H7 (cell line): ENCODE results near the gene GCNT1. TPM values are rescaled to one million over a fixed set of nuclear protein-coding genes. Genes with fewer than 3 reads are reported as not detected.
A peak's percentile ranks its signal among the peaks of the same experiment; 100 is the strongest.

Experiments
- DNase-seq: peaks from one replicate; pipeline ENCODE4 v3.0.0; 2012
- H3K27me3 ChIP-seq: 2 replicates; pipeline ENCODE4 v1.6.0; 2011; ENCODE audit warnings: mild to moderate bottlenecking, low read length; ENCODE audit not compliant: control insufficient read depth, insufficient read depth
- H3K36me3 ChIP-seq: replicated peaks from 2 replicates; pipeline ENCODE4 v1.5.1; 2011; ENCODE audit warnings: low read length; ENCODE audit not compliant: control insufficient read depth, insufficient read depth
- H3K4me3 ChIP-seq: 2 replicates; pipeline ENCODE4 v1.5.1; 2011; ENCODE audit warnings: low read depth, mild to moderate bottlenecking, control low read depth, low read length, moderate library complexity; ENCODE audit not compliant: insufficient read depth
- total RNA-seq: library from RNA; depleted of rRNA; stranded (reverse); fragments of >200 nt; shearing (Covaris generic); gene quantifications from 2 replicates; pipeline ENCODE4 v1.2.3, GENCODE V29; 2014; rRNA removed

GCNT1 gene
- 14.5 and 23.6 TPM in 2 replicates for total RNA-seq

DNA sequence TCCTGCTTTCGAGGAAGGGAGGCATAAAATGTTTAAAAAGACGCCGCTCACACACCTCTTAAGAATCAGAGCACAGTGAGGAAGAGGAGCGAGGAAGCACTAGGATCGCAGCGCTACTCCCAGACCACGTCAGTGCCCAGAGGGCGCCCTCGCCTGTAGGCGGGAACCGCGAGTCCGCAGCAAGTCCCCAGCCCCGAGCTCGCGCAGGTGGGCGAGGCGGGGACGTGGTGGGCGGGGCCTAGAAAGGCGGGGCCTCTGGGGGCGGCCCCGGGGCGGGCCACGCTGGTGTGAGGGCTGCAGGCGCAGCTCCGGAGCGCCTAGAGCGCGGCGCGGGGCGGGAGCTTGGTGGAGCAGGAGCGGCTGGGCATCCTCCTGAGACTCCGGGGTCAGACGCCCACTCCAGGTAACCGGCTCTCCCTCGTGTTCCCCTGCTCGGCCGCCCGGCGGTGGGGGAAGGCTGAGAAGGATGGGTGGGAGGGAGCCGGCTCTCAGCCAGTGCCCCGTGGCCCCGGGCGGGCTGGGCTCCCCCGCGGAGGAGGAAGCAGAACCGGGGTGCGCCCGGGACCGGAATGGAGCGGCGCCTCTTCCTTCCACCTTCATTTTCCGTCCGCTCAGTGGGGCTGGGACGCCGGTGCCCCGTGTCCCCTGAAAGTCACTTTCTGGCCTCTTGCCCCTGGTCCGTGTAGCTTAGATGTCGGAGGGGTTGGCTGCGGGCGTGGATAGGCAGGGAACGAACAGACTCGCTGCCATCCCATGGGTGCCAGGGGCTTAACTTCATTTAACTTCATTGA lies at the start of gene GCNT1:
GCNT1 (plus strand) TSS at position 280 of the 791 bp plus-strand sequence. CDS start 43,200 bp downstream, outside the sequence.
- Histone ChIP-seq H3K36me3 (no peaks in the 10 kb centered on the region), H3K4me3 (peak within 1 kb of the TSS; percentile 81), H3K27me3 (peaks cover 5% of the 10 kb centered on the region; the same call in 1 of the 2 replicates)
- DNase-seq = peak; percentile 99

DNA sequence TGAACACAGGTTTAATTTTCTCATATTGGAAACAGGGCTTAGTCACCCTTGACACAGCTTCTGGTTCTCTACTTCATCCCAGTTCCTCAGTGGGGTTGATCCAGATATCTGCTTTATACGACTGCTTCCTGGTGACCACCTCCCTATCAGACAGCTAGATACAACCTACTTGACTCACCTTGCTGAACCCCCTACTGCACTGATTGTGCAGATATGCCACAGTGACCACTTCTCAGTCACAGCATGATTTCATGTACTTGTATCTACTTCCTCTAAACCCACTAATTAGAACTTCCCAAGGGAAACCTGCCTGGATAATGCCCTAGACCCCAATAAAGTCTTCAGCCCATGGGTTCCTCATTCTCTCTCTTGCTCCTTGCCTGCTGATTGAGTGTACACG lies 46.3 kb upstream of the GCNT1 start:
- no peaks in the 10 kb centered on the region for H3K27me3 ChIP-seq
- H3K4me3 ChIP-seq = no peak overlapping the region
- no peaks in the 10 kb centered on the region for H3K36me3 ChIP-seq
- DNase-seq = no peak

DNA sequence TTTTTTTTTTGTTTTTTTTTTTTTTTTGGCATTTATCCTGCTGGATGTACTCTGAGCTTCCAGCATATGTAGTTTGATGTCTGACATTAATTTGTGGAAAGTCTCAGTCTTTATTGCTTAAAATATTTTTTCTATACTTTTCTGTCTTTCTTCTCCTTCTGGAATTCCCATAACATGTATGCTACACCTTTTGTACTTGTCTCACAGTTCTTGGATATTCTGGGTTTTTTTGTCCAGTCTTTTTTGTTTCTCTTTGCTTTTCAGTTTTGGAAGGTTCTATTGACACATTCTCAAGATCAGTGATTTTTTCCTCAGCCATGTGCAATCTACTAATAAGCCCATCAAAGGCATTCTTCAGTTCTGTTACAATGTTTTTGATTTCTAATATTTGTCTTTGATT lies 45.3 kb upstream of the GCNT1 start:
- no peak for DNase-seq
- no peak overlapping the region for H3K4me3 ChIP-seq
- H3K27me3 ChIP-seq = no peaks in the 10 kb centered on the region
- H3K36me3 ChIP-seq = no peaks in the 10 kb centered on the region

DNA sequence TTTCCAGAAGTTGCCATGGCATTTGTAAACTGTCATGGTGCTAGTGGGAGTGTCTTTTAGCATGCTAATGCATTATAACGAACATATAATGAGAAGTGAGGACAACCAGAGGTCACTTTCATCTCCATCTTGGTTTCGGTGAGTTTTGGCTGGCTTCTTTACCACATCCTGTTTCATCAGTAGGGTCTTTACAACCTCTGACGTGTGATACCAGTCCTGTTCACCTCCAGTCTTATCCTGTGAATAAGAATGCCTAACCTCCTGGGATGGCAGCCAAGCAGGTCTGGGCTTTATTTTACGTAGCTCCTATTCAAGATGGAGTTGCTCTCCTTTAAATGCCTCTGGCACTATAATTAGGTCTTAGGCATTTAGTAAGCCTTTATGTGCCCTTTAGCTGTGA lies 44.3 kb upstream of the GCNT1 start:
- H3K4me3 ChIP-seq = no peak overlapping the region
- no peaks in the 10 kb centered on the region for H3K36me3 ChIP-seq
- no peak for DNase-seq
- H3K27me3 ChIP-seq = no peaks in the 10 kb centered on the region

DNA sequence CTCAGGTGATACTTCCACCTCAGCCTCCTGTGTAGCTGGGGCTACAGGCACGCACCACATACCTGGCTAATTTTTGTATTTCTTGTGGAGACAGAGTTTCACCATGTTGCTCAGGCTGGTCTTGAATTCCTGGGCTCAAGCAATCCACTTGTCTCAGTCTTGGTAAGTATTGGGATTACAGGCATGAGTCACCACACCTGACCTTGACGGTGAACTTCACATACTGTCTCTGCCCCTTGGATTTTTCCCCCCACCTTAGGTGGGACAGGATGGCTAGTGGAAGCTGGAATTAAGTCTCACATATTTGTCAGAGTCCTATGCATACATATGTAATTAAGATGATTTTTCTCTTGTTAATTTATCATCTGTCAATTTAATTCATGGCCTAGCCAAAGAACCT lies 43.8 kb upstream of the GCNT1 start:
- Histone ChIP-seq H3K27me3 (no peaks in the 10 kb centered on the region), H3K36me3 (no peaks in the 10 kb centered on the region), H3K4me3 (no peak overlapping the region)
- DNase-seq = no peak

DNA sequence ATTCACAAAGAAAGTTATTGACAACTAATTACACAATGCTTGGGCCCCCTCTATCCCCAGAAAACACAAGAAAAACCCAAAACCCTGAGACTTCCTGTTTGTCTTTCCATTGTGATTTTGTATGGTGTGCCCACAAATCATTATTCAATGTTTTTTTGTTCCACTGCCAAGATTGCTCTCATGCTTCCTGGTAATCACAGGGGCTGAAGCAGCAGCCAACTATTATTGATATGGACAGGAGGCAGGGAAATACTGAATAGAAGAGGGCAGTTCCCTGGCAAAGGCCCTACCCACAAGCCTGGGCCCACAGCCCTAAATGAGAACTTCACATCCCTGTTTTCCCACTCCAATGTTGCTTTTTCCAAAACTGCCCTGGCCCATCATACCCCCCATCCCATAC lies 43.3 kb upstream of the GCNT1 start:
- H3K27me3 ChIP-seq = no peaks in the 10 kb centered on the region
- no peaks in the 10 kb centered on the region for H3K36me3 ChIP-seq
- no peak for DNase-seq
- H3K4me3 ChIP-seq = no peak overlapping the region

DNA sequence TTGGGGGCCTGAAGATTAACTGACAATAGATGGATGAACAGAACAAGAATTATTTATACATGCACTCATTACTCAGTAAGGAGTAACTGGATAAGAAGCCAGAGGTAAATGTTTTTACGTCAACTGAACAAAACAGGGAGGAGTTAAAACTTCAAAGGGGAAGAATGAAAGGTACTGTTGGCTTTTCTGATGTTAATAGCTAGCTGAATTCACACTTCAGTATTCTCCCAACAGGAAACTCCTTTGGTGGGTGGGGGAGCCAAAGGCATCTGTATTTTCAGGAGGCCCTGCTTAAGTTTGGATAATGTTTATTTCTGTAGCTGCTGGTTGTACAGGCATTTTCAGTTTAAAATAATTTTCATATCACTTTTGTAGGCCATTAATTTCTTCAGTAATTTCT lies 41.6 kb upstream of the GCNT1 start:
- Histone ChIP-seq H3K4me3 (no peak overlapping the region), H3K36me3 (no peaks in the 10 kb centered on the region), H3K27me3 (no peaks in the 10 kb centered on the region)
- DNase-seq = peak; percentile 52

DNA sequence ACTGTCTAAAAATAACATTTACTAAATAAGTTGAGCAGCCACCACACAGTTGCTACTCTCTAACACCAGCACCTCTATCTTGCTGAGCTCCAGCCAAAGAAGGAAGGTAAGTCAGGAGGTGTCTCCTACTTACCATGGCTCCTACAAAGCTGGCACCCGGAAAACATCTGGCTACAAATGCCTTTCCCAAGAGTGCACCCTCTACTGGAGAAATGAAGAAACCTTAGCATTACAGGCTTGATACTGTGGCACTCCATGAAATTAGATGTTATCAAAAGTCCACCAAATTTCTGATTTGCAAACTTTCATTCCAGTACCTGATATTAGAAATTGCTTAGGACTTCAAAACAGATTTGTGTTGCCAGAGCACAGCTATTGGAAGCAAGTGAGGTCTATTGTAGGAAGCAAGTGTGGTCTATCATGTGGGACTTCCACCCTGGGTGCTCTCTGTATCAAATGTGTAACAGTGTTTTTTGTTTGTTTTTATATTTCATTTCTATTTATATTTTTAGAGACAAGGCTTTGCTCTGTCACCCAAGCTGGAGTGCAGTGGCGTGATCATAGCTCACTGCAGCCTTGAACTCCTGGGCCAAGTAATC lies 39.1 kb upstream of the GCNT1 start:
- peak; percentile 50 for DNase-seq
- Histone ChIP-seq H3K36me3 (no peaks in the 10 kb centered on the region), H3K4me3 (no peak overlapping the region), H3K27me3 (no peaks in the 10 kb centered on the region)

DNA sequence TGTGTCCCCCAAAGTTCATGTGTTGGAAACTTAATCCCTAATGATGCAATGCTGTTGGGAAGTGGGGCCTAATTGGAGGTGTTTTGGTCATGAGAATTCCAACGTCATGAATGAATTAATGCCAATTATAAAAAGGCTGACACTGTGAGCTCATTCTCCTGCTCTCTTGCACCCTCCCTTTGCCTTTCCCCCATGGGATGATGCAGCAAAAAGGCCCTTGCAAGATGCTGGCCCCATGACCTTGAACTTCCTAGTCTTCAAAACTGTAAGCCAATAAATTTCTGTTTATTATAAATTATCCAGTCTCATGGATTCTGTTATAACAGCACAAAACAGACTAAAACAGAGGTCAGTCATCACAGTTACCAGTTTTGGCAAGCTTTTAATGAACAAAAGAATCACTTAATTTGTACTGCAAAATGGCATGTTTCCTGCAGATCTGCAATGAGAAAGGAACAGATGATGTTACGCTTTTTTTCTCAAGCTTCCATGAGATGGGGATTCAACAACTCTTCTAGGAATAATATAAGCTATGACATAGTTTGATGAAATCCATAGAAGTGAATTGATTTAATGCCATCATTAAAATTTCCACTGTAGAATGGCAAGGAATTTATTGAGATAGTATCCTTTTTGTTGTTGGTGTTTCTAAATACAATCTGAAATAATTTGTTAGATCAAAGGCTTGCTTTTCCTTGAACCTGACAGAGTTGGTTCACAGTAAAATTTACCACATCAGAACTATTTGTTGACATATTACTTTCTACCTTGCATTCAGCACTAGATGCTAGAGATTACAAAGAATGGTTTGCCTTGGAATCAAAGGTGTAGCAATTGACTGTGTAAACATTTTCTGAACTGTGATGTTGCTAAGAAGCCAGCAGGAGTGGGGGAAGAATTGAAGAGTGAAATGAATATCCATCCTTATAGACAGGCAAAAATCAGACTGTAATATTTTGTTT lies 35.5 kb upstream of the GCNT1 start:
- H3K36me3 ChIP-seq = no peaks in the 10 kb centered on the region
- no peak overlapping the region for H3K4me3 ChIP-seq
- H3K27me3 ChIP-seq = no peaks in the 10 kb centered on the region
- DNase-seq = no peak

DNA sequence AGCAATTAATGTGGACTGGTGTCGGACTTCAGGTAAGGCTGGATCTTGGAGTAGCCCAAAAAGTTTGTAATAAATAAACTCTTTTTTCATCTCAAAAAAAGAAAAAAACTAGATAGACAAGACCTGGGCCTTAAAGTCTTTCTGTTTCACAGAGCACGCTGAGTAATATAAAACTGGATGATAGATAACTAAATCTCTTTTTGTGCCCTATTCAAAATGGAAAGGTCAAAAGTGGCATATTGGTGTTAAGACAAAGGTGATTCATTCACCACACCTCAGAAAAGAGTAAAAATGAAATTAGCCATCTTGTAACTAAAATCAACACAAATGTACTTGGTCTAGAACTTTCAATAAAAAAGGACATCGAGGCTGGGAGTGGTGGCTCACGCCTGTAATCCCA lies 34.5 kb upstream of the GCNT1 start:
- Histone ChIP-seq H3K4me3 (no peak overlapping the region), H3K27me3 (no peaks in the 10 kb centered on the region), H3K36me3 (no peaks in the 10 kb centered on the region)
- no peak for DNase-seq

DNA sequence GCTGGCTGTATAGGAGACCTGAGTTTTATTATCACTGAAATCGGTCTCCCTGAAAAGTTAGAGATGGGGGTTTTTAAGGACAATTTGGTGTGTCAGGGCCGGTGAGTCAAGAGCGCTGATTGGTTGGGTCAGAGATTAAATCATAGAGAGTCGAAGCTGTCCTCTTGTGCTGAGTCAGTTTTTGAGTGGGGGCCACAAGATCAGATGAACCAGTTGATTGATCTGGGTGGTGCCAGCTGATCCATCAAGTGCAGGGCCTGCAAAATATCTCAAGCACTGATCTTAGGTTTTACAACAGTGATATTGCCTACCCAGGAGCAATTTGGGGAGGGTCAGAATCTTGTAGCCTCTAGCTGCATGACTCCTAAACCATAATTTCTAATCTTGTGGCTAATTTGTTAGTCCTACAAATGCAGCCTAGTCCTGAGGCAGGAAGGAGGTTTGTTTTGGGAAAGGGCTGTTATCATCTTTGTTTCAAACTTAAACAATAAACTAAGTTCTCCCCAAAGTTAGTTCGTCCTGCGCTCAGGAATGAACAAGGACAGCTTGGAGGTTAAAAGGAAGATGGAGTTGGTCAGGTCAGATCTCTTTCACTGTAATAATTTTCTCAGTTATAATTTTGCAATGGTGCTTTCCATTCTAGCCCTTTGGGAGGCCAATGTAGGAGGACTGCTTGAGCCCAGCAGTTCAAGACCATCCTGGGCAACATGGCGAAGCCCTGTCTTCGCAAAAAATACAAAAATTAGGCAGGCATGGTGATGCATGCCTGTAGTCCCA lies 33.1 kb upstream of the GCNT1 start:
- H3K4me3 ChIP-seq = no peak overlapping the region
- no peak for DNase-seq
- no peaks in the 10 kb centered on the region for H3K27me3 ChIP-seq
- no peaks in the 10 kb centered on the region for H3K36me3 ChIP-seq

DNA sequence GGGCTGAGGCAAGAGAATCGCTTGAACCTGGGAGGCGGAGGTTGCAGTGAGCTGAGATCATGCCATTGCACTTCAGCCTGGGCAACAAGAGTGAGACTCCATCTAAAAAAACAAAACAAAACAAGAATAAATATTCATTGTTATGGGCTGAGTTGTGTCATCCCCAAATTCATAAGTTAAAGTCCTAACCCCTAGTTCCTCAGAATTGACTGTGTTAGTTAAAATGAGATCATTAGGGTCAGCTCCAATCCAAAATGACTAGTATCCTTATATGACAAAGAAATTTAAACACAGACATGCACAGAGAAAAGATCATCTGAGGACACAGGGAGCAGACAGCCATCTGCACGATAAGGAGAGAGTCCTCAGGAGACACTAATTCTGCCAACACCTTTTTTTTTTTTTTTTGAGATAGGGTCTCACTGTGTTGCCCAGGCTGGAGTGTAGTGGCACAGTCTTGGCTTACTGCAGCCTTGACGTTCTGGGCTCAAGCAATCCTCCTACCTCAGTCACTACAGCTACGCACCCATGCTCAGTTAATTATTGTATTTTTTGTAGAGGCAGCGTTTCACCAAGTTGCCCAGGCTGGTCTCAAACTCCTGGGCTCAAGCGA lies 32.1 kb upstream of the GCNT1 start:
- Histone ChIP-seq H3K4me3 (no peak overlapping the region), H3K27me3 (no peaks in the 10 kb centered on the region), H3K36me3 (no peaks in the 10 kb centered on the region)
- DNase-seq = no peak

DNA sequence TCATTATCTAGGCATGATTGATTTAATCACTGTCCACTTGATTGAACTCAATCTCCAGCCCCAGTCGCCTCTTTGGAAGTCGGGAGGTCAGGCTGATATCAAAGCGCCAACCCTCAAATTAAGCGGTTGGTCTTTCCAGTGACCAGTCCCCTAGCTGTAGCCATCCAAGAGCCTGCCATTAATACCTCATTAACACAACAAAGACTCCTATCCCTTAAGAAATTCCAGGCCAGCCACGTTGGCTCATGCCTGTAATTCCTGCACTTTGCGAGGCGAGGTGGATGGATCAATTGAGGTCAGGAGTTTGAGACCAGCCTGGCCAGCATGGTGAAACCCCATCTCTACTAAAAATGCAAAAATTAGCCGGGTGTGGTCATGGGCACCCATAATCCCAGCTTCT lies 27.4 kb upstream of the GCNT1 start:
- peak; percentile 37 for DNase-seq
- Histone ChIP-seq H3K27me3 (no peaks in the 10 kb centered on the region), H3K4me3 (no peak overlapping the region), H3K36me3 (no peaks in the 10 kb centered on the region)

DNA sequence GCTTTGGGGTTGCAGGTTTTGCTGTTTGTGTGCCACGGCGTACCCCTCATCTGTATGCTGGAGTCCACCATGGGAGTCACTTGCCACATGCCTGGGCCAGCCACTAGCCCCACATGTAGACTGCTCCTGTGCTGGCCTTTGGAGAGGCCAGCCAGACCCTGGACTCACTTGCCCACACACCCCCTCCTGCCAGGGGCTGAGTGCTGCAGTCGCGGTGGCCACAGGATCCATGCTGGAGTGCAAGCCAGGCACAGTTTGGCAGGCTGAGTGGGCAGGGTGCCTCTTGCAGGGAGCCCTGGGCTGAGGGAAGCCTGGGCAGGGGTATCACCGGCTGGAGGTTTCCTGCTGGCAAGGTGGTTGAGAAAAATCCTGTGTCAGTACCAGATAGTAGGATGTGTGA lies 25.6 kb upstream of the GCNT1 start:
- Histone ChIP-seq H3K36me3 (no peaks in the 10 kb centered on the region), H3K4me3 (no peak overlapping the region), H3K27me3 (no peaks in the 10 kb centered on the region)
- peak; percentile 13 for DNase-seq
